GM12801 (cell line): ENCODE data around the gene TFAP2B.

ENCODE experiments used
- CTCF ChIP-seq: IDR thresholded peaks from one replicate; pipeline ENCODE4 v1.5.1; 2011; ENCODE audit warnings: control low read depth; ENCODE audit not compliant: insufficient read length; ENCODE audit errors: extremely low read depth

TFAP2B gene

GRCh38 chr6:50850223-50851048 is 31.8 kb downstream of the TFAP2B start:
- TF ChIP-seq CTCF = no peak

- no peak for TF ChIP-seq CTCF
Measured at GRCh38 chr6:50851049-50851845, 32.6 kb downstream of the TFAP2B start.

GRCh38 chr6:50853939-50854338 is 35.3 kb downstream of the TFAP2B start:
- TF ChIP-seq CTCF = no peak

- no peak for TF ChIP-seq CTCF
Measured at GRCh38 chr6:50861692-50862091, 43.0 kb downstream of the TFAP2B start.

GRCh38 chr6:50862176-50862575 is 43.5 kb downstream of the TFAP2B start:
- TF ChIP-seq CTCF = no peak

GRCh38 chr6:50864601-50865000 is 45.9 kb downstream of the TFAP2B start:
- TF ChIP-seq CTCF = no peak

GRCh38 chr6:50868466-50868865 is 49.8 kb downstream of the TFAP2B start:
- TF ChIP-seq CTCF = no peak
